HG03064 (cell line): ENCODE data around the gene AFF2.

ENCODE experiments used
- ATAC-seq: cut with Tn5 transposase; IDR thresholded peaks from one replicate; pipeline ENCODE4 v1.9.1; 2021; ENCODE audit warnings: low read depth; ENCODE audit not compliant: unreplicated experiment

Gene AFF2

DNA sequence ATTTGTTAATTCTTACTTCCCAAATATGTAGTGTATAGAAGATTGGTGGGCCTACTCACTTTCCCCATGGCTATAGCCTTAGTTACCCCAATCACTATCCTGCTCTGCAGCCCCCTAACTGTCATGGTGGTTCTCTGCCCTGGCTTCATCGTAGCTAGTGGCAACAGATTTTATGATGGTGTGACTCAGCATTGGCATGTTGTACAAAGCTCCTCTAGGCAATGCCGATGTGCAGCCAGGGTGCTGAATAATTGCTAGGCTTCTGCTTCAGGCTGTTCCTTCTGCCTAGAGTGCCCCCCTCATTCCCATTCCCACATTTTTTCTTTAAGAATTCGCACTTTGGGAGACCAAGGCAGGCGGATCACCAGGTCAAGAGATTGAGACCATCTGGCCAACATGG lies 35.2 kb downstream of the AFF2 start:
- no peak for ATAC-seq

DNA sequence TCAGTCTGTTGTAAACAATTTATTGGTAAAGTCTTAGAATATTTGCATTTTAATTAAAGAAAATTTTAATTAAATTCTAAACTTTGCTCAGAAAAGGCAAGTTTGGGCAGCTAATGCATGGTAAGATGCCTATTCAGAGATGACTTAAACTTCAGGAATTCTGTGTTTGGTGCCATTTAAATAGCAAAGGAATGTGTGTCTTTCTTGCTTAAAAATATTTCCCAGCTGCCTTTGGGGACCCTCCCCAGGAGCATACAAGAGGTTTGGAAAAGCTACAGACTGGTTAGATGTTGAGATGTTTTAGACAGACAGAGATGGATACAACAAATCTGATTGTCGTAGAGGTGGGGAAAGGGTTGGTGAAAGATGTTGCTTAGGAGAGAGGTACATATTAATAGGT lies 36.5 kb downstream of the AFF2 start:
- ATAC-seq: no peak

DNA sequence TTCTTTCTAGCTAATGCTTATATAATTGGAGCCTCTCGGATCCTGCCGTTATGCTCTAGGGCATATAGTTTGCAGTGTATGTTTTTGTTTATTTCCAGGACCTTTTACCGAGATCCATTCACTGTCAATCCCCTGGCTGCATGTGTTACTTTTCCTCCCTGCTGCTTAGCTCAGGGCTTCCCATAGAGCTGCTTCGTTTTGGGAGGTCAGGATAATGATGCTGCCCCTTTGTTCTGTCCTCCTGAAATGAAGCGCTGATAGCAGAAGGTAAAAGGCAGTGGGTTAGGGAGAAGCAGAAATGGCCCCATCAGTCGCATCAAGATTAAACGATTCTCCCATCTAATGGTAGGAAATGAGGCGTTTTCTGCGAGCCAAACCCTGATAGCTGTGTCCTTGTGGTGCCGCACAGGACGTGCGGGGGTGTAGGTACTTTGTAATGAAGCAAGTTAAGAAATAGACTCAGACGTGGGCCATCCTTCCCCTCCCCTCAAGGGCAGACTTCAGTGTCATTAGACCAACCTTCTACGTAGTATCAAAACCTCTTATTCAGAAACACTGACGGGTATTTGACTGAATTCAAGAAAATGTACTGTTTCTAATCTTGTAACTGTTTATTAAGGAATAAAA lies 37.3 kb downstream of the AFF2 start:
- ATAC-seq: no peak

DNA sequence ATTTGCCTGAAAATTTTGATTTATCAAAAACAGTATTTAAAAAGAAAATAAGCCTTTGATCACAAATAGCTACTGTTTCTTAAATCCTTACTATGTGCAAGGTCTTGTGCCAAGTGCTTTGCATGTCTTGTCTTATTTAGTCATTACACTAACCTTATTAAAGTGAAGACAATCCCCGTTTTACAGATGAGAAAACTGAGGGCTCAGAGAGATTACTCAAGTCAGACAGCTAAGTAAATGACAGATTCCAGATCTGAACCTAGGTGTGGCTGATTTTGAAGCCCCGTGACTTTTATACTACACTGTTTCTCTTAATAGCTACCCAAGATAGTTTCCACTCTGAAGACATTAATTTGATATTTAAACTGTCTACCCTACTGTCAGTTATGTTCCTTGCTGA lies 38.2 kb downstream of the AFF2 start:
- ATAC-seq: no peak

DNA sequence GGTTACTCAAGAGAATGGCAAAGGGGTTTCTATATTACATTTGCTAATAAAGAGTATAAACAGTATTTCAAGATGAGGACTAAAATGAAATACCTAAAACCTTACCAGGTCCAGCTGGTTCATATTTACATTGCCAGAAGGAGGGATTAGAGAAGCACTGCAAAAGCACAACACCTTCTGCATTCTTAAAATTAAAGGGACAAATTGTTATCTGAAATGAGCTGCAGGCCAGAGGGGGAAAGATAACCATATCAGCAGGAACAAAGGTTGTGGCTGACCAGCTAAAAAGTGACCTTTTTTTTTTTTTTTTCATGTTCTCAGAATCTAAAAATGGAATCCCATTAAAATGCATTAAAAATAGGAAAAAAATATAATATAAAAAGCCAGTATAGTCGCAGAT lies 39.7 kb downstream of the AFF2 start:
- ATAC-seq: no peak

DNA sequence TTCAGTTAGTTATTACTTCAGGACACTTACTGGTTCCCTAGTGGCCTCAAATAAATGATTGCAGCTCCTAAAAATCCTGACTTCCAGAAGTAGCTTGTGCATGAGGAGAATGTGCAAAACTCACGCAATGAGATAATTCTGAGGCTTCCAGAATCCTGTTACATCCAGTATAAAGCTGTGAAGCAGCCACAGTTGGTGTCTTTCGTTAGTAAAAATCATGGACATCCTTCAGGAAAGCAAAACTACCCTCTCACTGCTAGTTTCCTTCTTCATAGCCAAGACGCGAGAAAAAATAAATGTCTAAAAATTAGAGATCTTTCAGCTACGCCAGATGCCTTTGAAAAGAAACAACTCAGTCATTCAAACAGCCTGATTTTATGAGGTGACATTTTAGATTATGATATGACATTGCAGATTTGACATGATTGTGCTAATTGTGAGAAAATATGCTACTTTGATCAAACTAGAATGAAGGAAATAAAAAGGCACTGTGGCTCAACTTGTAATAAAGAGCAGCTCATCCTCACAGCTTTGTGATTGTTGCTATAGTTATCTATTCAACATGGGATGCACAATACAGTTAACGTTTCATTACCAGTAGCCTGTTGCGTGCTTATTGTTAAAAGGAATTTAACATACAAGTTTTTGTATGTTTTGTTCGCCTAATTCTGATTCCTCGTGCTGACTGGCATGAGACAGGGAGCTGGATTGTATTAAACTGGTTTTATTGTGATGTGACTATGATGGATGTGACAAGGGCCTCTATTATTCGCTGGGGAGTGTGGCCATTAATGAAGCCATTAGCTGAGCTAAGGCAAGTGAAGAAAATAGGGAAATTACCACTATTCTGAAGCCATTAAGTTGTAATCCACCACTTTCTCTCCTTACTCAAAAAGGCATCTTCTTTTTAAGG lies 40.5 kb downstream of the AFF2 start:
- no peak for ATAC-seq

DNA sequence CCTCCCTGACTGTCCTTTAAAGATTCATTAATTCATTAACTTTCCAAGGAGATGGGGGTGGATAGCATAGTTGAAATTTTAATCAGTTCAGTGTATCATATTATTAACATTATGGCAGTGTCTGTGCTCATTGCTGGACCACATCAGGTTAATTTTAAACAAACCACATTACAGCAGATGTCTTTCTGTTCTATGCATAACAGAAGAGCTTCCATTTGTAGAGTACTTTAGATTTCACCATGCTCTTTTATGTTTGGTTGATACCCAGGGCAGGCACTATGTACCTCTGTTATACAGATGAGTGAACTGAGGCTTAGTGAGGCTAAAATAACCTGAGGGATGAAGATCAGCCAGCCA lies 41.1 kb downstream of the AFF2 start:
- ATAC-seq: no peak

DNA sequence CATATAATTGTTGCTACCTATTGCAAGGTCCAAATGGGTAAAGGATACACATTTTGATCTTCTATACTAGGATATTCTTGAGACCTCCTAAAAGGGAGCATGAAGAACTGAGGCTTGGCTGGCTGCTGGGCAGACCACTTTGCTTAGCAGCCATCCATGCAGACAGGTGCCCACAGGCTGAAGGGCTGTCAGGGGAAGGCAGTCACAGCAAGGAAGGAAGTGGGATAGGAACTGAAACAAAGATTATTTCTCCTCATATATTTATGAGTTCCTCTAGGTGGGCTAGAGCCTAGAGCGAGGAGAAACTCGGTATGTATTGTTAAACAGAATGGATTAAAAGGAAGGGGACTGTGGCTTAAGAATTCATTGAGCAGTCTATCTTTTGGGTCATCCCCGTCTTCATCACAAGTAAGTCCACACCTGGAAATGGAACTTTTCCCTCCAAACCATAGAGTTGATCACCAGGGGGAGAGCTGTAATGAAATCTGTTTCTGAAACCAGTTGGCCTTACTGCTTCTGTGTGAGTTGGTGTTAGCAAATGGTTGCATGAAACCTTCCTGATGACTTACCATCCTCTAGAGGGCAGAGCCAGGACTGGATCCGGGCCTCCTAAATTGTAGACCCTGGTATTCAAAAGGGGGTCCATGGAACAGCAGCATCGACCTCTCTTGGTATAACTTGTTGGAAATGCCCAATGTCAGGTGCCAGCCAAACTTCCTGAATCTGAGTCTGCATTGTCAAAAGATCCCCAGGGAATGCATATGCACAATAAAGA lies 42.3 kb downstream of the AFF2 start:
- no peak for ATAC-seq

DNA sequence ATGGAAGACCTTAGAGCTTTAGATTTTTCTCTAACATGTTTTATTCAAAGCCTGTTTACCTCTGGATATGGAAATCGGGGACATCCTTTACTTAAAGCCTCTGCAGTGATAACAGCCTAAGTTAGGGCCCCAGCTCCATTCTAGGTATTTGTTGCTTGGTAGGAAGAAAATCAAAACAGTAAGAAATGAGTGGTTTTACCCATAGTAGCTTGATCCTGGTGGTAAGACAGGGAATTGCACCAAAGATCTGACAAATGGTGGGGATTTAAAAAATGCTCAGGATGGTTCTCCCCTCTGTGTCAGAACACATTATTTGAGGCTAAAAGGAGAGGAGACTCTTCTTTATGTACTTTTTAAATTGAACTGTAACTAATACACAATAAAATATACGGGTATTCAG lies 52.4 kb downstream of the AFF2 start:
- no peak for ATAC-seq

DNA sequence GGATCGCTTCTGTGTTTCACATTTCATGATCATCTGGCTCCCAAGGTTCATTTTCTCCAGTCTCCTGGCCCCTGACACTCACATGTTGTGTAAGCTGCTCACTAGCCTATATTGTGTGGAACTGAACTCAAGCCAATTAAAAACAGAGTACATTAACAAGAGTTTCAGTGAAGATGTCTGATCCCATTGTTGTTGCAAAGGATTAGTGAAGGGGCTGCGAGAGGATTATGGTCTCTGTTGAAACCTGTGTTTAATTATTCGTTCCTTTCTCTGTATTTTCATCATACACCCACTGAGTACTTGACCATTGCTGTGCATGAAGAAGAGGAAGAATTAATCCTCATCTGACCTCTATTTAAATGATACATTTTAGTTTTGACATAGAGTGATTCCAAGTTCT lies 54.7 kb downstream of the AFF2 start:
- ATAC-seq: no peak

DNA sequence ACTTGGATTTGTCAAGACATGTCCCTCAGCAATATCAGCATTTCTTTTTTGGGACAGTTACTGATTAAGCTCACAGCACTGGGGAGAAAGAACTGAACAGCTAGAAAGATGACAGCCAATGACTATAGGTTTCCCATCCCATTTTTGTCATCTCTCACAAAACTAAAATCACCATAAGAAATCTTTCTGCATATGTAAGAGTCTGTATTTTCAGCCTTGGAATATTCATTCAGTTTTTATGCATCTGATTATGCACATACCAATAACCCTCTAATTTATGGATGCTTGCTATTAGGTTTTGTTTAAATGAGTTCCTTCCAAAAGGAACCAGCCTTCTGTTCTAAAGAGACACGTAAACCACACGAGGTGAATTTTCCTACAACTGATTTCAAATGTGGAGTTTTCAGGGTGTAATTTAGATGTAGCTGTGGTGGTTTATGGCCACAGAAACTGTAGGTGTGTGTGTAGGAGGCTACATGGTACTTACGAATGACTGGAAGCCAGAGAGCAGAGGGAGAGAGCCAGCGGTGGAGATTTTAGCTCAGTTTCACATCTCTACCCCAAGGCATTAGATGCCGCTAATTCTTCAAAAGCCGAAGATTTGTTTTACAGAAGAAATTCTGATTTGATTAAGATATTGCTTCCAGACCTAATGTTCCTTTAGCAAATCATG lies 55.3 kb downstream of the AFF2 start:
- ATAC-seq: no peak

DNA sequence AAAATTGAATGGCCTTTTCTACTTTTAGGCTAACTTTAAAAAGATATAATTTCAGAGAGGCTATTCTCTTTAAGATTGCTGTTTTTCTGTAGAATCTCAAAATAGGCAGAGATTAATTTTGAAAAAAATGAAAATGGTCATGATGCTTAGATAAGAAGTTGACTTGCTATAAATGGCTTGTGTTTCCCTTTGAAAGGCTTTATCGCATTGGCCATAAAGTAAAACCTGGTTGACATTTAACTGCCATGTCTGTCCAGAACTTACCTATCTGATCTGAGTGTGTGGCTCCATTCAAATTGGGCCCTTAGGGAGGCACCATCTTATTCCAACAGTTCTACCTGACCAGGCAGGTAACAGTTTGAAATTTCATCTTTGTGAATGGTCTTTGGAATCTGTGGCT lies 56.1 kb downstream of the AFF2 start:
- no peak for ATAC-seq

DNA sequence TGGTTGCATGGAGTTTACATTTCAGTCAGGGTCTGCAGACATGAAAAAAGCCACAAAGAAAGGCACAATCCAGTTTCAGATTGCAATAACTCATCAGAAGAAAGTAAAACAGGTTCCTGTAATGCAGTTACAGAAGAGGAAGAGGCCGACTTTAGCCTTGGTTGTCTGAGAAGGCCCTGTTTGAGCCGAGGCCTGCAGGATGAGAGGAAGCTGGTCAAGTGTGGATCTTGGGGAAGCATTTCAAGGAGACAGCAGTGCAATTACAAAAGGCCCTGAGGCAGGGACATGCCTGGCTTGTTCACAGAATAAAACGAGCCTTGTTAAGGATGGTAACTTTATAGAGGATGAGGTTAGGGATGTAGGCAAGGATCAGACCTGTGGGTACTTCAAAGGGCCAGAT lies 62.4 kb downstream of the AFF2 start:
- ATAC-seq: no peak

DNA sequence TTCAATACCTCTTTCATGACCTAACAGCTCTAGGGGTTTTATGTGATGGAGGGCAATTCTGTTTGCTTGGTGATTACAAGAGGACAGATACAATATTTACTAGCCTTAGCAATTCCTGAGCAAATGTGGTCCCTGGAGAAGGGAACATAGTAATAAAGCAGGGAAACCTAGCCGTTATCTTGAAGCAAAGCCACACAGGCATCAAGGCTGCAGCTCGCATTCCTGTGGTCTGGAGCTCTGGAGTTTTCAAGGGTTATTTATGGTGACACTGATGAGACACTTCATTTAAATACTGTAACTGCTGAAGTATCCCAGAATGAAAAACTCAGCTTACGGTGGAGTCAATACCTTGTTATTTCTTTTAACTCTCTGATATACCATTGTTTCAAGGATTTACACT lies 66.8 kb downstream of the AFF2 start:
- ATAC-seq: no peak

DNA sequence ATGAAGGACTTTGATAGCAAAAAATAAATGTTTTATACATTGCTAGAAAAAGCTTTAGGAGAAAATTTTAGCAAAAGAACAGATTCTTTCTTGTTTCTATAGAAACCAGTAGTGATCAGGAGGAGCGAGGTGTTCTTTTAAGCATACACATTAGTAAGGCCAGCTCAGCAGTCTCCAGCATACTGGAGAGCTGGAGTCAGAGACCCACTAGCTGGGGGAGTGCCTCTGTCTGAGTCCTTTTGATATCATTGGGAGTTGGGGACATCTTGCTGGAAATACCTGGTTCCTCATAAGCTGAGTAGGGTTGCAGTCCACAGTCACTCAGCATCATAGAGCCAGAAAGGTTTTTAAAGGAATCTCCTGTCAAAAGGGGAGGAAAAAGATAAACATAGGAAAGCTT lies 67.4 kb downstream of the AFF2 start:
- no peak for ATAC-seq

DNA sequence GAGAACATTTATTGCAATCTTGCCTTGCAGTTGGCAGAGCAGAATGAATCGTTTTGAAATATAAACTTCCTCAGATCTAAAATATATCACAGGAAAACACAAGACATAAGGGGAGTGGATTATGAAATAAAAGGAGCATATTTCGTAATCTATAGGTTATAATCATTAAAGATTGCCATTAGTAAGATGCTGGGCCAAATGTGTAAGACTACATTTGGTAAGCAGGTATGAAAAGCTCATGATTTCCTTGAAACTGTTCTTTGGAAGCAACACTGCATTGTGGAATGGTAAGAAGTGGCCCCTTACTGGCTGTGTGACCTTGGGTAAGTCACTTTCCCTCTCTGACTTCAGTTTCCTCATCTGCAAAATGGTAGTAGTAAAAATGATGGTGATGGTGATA lies 68.3 kb downstream of the AFF2 start:
- no peak for ATAC-seq

DNA sequence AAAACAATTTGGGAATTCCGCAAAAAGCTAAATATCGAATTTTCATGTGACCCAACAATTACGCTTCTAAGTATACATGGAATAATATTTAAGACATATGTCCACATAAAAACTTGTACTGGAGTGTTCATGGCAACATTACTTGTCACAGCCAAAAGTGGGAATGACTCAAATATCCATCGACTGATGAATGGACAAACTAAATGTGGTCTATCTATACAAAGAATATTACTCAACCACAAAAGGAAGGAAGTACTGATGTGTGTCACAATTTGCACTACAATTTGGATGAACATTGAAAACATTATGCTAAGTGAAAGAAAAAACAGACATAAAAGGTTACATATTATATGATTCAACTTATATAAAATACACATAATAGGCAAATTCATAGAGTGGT lies 71.9 kb downstream of the AFF2 start:
- no peak for ATAC-seq

DNA sequence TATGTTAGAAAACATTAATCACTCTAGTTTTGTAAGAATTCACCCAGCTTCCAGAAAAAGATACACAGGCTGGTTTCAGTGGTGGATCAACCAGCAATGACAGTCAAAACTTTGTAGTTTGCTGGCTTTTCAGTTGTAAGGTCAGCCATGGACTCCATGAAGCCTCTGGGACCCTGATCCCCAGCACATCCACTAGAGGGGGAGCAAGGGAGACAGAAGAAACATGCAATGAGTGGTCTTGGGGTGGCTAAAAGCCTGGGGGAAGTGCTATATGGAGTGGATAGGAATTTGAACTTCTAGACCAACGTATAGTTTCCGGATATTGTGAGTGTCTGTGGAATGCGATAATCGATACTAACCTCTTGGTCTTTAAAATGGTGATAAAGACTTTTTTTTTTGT lies 72.7 kb downstream of the AFF2 start:
- ATAC-seq: no peak

DNA sequence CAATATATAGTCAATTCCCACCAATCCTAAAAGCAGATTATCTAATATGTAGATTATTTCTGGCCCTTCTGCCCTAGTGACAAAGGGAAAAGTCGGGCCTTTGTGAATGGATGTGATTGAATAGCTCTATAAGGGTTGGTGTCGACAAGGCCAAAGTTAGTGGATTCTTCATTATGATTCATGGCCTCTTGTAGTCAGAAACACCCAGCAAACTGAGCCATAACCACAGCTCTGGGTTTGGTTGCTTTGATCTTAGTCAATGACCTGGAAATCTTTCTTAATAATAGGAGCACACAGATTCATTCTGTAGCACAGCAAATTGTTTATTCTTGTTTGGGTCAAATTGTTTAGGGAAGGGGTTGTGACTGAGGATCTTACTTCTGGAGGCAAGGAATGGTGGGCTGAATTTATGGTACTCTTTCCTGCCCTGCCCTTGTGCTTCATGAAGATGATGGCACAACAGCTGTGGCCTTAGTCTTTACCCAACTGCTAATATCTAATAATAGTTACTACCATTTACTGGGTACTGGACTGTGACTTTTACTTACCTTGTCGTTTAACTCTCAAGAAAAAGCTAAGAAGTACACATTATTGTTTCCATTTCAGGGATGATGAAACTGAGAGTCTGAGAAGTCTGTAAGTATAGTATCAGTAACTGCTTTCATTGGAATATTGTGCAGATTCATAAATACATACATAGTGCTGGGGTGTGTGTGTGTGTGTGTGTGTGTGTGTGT lies 74.0 kb downstream of the AFF2 start:
- ATAC-seq: no peak

DNA sequence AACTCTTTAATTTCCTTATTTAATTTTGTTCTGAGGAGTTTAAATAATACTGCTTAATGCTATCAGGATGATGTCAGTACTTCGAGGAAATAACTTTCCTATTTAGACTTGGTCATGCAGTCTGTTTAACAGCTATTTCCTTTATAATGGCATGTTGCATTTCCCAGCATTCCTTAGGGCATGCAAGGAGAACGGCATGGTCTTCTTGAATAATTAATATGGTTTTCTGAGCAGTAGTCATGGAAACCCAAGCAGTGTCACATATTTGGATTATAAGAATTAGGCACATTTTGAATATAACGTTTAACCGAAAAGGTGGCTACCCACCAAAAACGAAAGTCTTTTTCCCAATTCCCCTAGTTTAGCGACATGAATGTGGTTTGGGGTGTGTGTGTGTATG lies 76.0 kb downstream of the AFF2 start:
- ATAC-seq: no peak
